Transverse colon (tissue), 3 donors: ENCODE results near the gene TMPRSS5.

Source experiments
- POLR2A ChIP-seq: fragments of 450-650 bp; IDR thresholded peaks from one replicate; pipeline ENCODE4 v1.6.1; 2016; ENCODE audit warnings: antibody characterized with exemption, mild to moderate bottlenecking, moderate library complexity
- TF ChIP-seq, protein P1 (sequence below), 5 experiments: fragments of 200-600 bp in 3 of 5; fragments of 450-650 bp in 2 of 5; sonication (generic) in 3 of 5; IDR thresholded peaks; 1 replicate in 2 of 5; 2 replicates in 3 of 5; pipeline ENCODE4 v1.5.1; 2016 to 2017; ENCODE audit warnings: antibody characterized with exemption in 5 of 5, inconsistent platforms in 3 of 5, mild to moderate bottlenecking in 2 of 5, moderate library complexity in 1 of 5

DNA sequence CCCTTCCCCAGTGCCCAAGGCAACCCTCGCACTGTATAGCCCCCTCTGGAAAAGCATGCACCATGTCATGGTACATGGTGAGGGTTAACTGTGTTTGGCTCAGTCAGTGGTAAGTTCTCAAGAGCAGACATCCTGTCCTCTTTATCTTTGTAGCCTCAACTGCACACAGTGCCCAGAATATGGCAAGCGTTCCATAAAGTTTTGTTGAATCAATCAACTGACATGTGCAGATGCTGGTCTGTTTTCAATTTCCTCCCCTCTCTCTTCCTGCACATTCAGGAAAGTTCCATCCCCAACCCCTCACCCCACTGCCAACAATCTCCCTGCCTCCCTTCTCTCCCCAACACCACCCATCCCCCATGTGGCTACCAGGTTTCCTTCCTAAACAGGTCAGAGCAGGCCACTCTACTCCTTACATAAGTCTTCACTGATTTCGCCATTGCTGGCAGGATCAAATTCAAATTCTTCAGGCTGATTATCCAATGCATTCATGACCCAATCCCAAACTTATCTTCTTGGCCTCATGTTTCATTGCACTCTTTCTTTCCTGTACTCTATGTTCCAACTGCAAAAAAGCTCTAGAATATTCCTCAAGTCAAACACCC, 15.5 kb upstream of the TMPRSS5 start:
- no peak for TF ChIP-seq POLR2A
- TF ChIP-seq, protein P1, sequence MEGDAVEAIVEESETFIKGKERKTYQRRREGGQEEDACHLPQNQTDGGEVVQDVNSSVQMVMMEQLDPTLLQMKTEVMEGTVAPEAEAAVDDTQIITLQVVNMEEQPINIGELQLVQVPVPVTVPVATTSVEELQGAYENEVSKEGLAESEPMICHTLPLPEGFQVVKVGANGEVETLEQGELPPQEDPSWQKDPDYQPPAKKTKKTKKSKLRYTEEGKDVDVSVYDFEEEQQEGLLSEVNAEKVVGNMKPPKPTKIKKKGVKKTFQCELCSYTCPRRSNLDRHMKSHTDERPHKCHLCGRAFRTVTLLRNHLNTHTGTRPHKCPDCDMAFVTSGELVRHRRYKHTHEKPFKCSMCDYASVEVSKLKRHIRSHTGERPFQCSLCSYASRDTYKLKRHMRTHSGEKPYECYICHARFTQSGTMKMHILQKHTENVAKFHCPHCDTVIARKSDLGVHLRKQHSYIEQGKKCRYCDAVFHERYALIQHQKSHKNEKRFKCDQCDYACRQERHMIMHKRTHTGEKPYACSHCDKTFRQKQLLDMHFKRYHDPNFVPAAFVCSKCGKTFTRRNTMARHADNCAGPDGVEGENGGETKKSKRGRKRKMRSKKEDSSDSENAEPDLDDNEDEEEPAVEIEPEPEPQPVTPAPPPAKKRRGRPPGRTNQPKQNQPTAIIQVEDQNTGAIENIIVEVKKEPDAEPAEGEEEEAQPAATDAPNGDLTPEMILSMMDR (IDR thresholded peaks at IDR 0.05), result no peak
